Measurements from ENCODE around the gene HPN. TPM values are rescaled to one million over a fixed set of nuclear protein-coding genes. Genes with fewer than 3 reads are reported as not detected.

The HPN gene
- total RNA-seq, 1 donor from 2014 or later = 2.0 TPM

DNA sequence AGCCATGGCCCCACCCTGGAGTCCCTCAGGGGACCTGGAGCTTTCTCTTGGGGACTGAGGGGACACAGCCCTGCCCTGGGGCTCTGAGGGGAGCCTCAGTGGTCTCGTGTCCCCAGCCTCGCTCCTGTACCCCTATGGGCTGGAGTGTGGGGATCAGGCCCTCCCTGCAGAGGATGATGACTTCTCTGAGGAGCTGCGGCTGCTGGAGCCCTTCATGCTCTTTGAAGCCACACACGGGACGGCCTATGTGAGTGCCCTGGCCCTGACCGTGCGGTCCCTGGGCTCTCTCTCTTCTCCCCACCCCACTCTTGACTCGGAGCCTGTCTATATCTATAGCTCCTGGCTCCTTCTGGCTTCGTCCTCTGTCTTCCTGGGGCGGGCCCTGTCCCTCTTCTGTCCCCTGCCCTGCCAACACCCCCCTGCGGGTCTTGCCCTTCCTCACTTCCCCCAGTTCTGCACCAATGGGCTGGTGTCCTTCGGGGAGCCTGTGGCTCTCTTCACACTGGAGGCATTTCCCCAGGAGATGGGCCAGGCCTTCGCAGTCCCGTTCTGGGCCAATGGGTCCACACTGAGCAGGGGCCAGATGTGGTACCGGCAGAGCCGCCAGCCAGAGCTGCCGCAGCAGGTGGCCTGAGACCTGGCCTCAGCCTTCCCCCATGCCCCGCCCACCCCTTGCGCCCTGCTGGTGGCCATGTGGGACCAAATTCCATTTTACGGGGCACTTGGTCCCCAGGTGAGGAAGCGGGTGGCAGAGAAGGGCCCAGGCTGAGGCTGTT is 33.1 kb downstream of the HPN start:
- DNase-seq (ENCODE audit: low read depth) = no peak
- H3K4me3 ChIP-seq (ENCODE audit: low read depth, low read length) = no peak overlapping the region
- TF ChIP-seq, protein P1, sequence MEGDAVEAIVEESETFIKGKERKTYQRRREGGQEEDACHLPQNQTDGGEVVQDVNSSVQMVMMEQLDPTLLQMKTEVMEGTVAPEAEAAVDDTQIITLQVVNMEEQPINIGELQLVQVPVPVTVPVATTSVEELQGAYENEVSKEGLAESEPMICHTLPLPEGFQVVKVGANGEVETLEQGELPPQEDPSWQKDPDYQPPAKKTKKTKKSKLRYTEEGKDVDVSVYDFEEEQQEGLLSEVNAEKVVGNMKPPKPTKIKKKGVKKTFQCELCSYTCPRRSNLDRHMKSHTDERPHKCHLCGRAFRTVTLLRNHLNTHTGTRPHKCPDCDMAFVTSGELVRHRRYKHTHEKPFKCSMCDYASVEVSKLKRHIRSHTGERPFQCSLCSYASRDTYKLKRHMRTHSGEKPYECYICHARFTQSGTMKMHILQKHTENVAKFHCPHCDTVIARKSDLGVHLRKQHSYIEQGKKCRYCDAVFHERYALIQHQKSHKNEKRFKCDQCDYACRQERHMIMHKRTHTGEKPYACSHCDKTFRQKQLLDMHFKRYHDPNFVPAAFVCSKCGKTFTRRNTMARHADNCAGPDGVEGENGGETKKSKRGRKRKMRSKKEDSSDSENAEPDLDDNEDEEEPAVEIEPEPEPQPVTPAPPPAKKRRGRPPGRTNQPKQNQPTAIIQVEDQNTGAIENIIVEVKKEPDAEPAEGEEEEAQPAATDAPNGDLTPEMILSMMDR (conservative IDR thresholded peaks at IDR 0.05; ENCODE audit: low read depth, low read length) = no peak

DNA sequence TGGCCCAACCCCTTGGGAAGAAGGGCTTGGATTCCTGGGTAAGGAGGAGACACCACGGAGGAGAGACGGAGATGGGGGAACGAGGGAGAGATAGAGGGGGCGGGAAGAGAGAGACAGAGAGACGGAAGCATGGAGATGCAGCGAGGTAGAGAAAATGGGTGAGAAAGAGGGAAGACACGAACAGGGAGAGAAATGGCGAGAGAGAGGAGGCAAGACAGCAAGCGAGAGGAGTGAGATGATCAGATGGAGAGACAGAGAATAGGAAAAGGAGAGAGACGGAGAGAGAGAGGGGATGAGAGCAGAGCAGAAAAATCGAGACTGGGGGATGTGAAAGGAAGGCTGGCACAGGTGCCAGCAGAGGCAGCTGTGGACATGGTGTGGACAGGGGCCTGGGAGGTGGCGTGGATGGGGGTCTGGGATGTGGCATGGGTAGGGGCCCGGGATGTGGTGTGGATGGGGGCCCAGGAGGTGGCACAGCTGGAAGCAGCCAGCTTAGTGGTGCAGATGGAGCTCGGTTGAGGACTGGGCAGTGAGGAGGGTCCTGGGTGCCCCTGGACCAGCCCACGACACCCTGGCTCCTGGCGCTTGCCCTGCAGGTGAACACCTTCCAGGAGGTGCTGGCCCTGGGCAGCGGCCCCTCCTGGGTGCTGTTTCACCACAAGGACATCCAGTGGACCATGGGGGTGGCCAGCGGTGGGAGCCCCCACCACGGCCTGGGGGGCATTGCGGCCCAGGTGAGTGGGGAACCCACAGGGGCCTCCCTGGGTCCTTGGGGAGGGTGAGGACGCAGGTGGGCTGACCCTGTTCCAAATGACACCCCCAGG is 33.9 kb downstream of the HPN start:
- DNase-seq (ENCODE audit: low read depth) = no peak
- TF ChIP-seq, protein P1 (conservative IDR thresholded peaks at IDR 0.05; ENCODE audit: low read depth, low read length) = no peak
- no peak overlapping the region for H3K4me3 ChIP-seq (ENCODE audit: low read depth, low read length)

DNA sequence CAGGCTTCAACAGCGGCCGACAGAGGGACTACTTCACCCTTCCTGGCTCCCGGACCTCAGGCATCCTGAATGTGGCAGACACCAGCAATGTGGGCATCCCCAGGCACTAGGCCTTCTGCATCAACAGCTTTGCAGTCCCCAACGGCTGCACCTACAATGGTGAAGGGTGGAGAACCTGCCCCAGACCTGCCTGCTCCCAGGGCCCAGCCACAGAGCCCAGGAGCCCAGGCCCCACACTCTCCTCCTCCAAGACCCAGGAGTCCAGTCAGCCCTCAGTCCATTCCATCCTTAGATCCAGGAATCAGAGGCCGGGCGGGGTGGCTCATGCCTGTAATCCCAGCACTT is 34.5 kb downstream of the HPN start:
- no peak overlapping the region for H3K4me3 ChIP-seq (ENCODE audit: low read depth, low read length)
- DNase-seq (ENCODE audit: low read depth) = no peak
- TF ChIP-seq, protein P1 (conservative IDR thresholded peaks at IDR 0.05; ENCODE audit: low read depth, low read length) = no peak

DNA sequence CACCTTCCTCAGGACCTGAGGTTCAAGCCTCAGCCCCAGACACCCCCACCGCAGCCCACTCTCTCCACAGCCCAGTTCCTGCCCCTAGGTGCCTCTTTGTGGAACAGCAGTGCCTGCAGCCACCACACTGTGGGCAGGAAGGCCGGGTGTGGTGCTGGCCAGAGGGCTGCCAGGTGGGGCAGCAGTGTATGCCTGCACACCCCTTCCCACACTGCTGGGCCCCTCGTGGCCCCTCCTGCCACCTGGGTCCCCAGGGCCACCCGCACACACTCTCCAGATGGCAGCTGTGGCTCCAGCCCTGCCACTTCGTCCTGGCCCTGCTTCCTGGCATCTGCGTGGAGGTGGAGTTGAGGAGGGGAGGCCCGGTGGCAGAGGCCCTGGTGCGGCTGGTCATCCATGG is 35.1 kb downstream of the HPN start:
- H3K4me3 ChIP-seq (ENCODE audit: low read depth, low read length) = no peak overlapping the region
- no peak for DNase-seq (ENCODE audit: low read depth)
- TF ChIP-seq, protein P1 (conservative IDR thresholded peaks at IDR 0.05; ENCODE audit: low read depth, low read length) = no peak

DNA sequence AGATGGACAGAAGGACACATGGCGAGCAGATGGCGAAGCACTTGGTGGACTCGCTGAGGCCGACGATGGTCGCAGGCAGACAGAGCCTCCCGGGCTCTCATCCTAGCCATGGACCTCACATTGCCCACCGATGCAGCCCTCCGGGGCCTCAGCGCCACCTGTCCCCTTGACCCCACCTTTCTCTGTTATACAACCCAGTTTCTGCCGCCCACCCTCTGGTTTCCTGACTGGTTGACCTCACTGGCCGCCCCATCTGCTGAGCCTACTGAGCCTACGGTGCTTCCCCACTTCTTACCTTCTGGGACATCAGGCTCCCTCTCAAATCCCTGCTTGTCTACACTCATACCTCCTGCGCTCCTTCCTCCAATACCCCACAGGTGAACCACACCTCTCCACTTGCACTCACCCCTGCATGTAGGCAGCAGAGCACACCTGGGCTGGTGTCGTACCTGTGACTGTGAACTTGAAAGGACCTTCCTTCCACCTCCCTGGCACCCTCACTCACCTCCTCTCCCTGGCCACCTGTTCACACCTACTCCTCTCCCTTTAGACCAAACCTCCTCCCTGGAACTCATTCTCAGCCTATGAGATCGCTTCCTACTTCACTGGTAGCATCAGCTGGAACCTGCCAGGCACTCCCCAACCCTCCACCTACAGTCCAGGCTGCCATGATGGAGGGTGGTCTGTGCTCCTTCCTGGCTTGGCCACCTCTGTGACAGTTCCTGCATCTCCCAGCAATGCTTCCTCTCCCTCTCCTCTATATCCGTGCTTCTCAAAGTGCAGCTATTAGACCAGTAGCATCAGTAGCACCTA is 36.1 kb downstream of the HPN start:
- H3K4me3 ChIP-seq (ENCODE audit: low read depth, low read length) = no peak overlapping the region
- no peak for DNase-seq (ENCODE audit: low read depth)
- TF ChIP-seq, protein P1 (conservative IDR thresholded peaks at IDR 0.05; ENCODE audit: low read depth, low read length) = no peak

DNA sequence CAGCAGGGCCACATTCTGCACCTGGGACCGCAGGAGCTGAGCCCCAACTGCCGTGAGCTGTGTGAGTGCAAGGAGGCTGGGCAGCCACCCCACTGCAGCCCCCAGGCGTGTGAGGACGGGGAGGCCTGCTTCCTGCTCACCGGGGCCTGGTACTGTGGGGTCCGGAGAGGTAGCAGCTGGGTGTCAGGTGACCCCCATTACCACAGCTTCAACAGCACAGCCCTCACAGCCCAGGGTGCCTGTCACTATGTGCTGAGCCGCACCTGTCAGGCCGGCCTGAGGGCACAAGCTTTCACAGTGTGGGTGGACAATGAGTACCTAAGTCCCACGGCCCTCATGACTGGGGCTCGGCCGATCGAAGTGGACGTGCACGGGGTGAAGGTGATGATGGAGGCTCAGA is 38.3 kb downstream of the HPN start:
- no peak overlapping the region for H3K4me3 ChIP-seq (ENCODE audit: low read depth, low read length)
- no peak for DNase-seq (ENCODE audit: low read depth)
- TF ChIP-seq, protein P1 (conservative IDR thresholded peaks at IDR 0.05; ENCODE audit: low read depth, low read length) = no peak

All from epithelial cell of proximal tubule (primary cell).